Bronchial epithelial cell (primary cell): ENCODE results near the gene UGT3A1. TPM values are rescaled to one million over a fixed set of nuclear protein-coding genes. Genes with fewer than 3 reads are reported as not detected.
"Not testable (repeated sequence)": the region's sequence is repeated elsewhere in the genome, so short reads cannot be mapped to it uniquely, and the experiment has no call there.

Source experiments
- DNase-seq: peaks from one replicate; pipeline ENCODE4 v3.0.0-alpha.2; 2010; ENCODE audit warnings: low read depth
- FAIRE-seq: peaks from 2 replicates; lab custom pipeline; 2011; peaks lifted over from hg19 to GRCh38; lab: Jason Lieb, UNC
- H3K27me3 ChIP-seq: 2 replicates; pipeline ENCODE4 v1.5.1; 2011; ENCODE audit warnings: low read length; ENCODE audit not compliant: control insufficient read depth, insufficient read depth
- H3K36me3 ChIP-seq: 2 replicates; pipeline ENCODE4 v1.5.1; 2011; ENCODE audit warnings: low read length; ENCODE audit not compliant: control insufficient read depth, insufficient read depth
- H3K4me3 ChIP-seq: 2 replicates; pipeline ENCODE4 v1.5.1; 2011; ENCODE audit warnings: mild to moderate bottlenecking, low read depth, low read length, control low read depth
- CTCF ChIP-seq: IDR thresholded peaks from 2 replicates; pipeline ENCODE4 v1.5.1; 2011; ENCODE audit warnings: mild to moderate bottlenecking, moderate library complexity, low read length, control low read depth, inconsistent platforms; ENCODE audit not compliant: insufficient read depth, severe bottlenecking
- total RNA-seq: library from RNA; depleted of rRNA; stranded (reverse); fragments of >200 nt; gene quantifications from 2 replicates; pipeline ENCODE4 v1.2.1, GENCODE V29; 2014

UGT3A1 gene
- total RNA-seq, result not detected in 2 replicates

- no peak within 1 kb of the TSS for H3K4me3 ChIP-seq
- DNase-seq, result no peak
- no peak for TF ChIP-seq CTCF
- no peaks in the 10 kb centered on the region for H3K36me3 ChIP-seq
- no peak for FAIRE-seq
- H3K27me3 ChIP-seq, result no peaks in the 10 kb centered on the region
These were observed at the start of gene UGT3A1 for GRCh38 chr5:35990941-35991611. TSS of gene UGT3A1 (minus strand) at chr5:35991390. CDS start at chr5:35991240, 150 bp downstream.

GRCh38 chr5:36035696-36036095 lies 44.5 kb upstream of the UGT3A1 start:
- FAIRE-seq (no peak), DNase-seq (no peak)
- Histone ChIP-seq H3K27me3 (no peaks in the 10 kb centered on the region), H3K36me3 (no peaks in the 10 kb centered on the region), H3K4me3 (no peak overlapping the region)
- no peak for TF ChIP-seq CTCF

DNA sequence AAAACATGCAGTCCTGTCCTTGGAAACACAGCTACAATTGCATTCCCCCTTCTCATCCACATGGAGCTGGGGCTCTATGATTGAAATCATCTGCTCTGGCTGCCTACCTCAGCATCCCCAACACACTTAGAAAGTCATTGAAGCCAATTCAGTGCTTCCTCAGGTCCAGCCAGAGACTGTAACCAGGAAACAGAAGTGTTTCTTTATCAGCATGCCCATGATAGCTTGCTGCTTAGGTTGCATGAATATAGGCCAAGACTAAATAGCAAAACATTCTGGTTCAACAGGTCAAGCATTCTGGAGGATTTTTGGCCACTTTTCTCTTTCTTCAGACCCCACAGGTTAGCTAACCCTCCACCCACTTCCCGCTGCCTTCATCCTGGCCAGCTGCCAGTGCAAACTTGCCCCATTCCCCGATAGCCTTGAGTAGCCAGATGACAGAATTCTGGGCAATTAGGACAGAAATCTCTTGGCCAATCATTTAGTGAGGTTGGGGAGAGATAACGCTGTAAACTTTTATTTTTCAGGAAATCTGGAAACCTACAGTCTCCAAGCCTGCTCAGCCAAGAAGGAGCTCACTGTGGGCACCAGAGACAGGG lies 43.4 kb upstream of the UGT3A1 start:
- not testable (repeated sequence) for DNase-seq, H3K27me3 ChIP-seq, FAIRE-seq, H3K4me3 ChIP-seq, H3K36me3 ChIP-seq

DNA sequence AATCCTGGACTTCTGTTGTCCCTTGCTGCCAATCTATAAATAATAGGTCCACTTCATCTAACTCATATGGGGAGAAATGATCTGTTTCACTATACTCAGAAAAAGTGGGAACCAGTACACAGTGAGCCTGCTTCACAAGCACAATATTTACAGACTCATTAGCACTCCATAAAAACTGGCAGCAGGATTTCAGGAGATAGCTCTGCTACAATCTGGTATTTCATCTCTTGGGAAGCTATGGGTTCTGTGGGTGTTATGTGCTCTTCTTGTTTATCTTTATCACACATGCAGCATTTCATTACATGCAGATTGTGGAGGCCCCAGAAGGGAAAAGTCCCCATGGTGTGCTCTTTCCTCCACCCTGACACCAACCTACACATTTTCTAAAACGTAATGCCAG lies 42.3 kb upstream of the UGT3A1 start:
- Histone ChIP-seq H3K4me3 (no peak overlapping the region), H3K36me3 (no peaks in the 10 kb centered on the region), H3K27me3 (no peaks in the 10 kb centered on the region)
- FAIRE-seq (no peak), DNase-seq (no peak)
- no peak for TF ChIP-seq CTCF

DNA sequence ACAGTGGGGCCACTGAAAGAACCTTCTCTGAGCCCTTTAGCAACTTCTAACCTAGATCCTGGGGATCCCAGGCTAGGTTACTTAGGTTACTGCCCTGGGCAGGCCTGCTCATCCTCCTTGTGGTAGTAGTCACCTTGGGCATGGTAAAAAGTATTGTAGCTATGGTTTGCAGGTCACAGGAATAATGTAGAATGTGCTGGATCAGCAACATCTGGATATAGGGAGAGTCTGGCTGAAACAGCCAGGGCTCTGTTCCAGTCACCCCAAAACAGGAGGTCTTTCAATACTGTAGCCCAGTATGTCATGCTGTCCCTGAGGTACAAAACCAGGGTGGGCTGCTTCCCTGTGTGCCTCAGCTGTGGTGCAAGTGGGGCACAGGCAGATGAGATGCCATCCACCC lies 41.9 kb upstream of the UGT3A1 start:
- no peak for TF ChIP-seq CTCF
- Histone ChIP-seq H3K27me3 (no peaks in the 10 kb centered on the region), H3K36me3 (no peaks in the 10 kb centered on the region), H3K4me3 (no peak overlapping the region)
- FAIRE-seq (no peak), DNase-seq (no peak)

DNA sequence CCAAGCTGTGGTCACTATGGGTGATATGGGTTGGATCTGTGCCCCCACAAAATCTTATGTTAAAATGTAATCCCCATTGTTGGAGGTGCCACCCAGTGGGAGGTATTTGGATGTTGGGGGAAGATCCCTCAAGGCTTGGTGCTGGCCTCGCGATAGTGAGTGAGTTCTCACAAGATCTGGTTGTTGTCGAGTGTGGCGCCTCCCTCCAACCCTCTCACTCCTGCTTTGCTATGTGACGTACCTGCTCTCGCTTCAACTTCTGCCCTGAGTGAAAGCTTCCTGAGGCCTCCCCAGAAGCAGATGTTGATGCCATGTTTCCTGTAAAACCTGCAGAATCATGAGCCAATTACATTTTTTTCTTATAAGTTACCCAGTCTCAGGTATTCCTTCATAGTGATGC lies 40.0 kb upstream of the UGT3A1 start:
- DNase-seq, result no peak
- FAIRE-seq, result no peak
- Histone ChIP-seq H3K27me3 (no peaks in the 10 kb centered on the region), H3K36me3 (no peaks in the 10 kb centered on the region), H3K4me3 (no peak overlapping the region)
- TF ChIP-seq CTCF, result no peak
